HepG2 (cell line): Measurements from ENCODE around the gene KLHDC4.

ENCODE experiments used
- BRF2 ChIP-seq: sonication (generic); formaldehyde crosslinking; IDR thresholded peaks from 2 replicates; pipeline ENCODE4 v1.8.1; 2022; ENCODE audit warnings: mild to moderate bottlenecking, missing genetic modification reagents
- CREB3 ChIP-seq: sonication (generic); formaldehyde crosslinking; IDR thresholded peaks from 2 replicates; pipeline ENCODE4 v1.5.0; 2020; ENCODE audit warnings: missing genetic modification reagents
- CTCF ChIP-seq: sonication (generic); formaldehyde crosslinking; IDR thresholded peaks from 2 replicates; pipeline ENCODE4 v1.5.0; 2020; ENCODE audit warnings: mild to moderate bottlenecking, missing genetic modification reagents, moderate library complexity
- ETS1 ChIP-seq: sonication (generic); formaldehyde crosslinking; IDR thresholded peaks from 2 replicates; pipeline ENCODE4 v1.4.0; 2020; ENCODE audit warnings: missing genetic modification reagents
- MYC ChIP-seq: sonication (generic); formaldehyde crosslinking; IDR thresholded peaks from 2 replicates; pipeline ENCODE4 v1.9.0; 2021; ENCODE audit warnings: missing genetic modification reagents, borderline replicate concordance
- ZMYM3 ChIP-seq: sonication (generic); formaldehyde crosslinking; IDR thresholded peaks from 2 replicates; pipeline ENCODE4 v1.5.1; 2020; ENCODE audit warnings: mild to moderate bottlenecking, missing genetic modification reagents
- ZNF883 ChIP-seq: sonication (generic); formaldehyde crosslinking; IDR thresholded peaks from 2 replicates; pipeline ENCODE4 v1.5.1; 2020; ENCODE audit warnings: mild to moderate bottlenecking, missing genetic modification reagents; ENCODE audit errors: not compliant biosample characterization

- no peak for TF ChIP-seq MYC (CRISPR knock-in tag)
- no peak for TF ChIP-seq CTCF (CRISPR knock-in tag)
- TF ChIP-seq ZMYM3 (CRISPR knock-in tag): no peak
- TF ChIP-seq BRF2 (CRISPR knock-in tag): no peak
- no peak for TF ChIP-seq ETS1 (CRISPR knock-in tag)
- no peak for TF ChIP-seq ZNF883 (CRISPR knock-in tag)
- TF ChIP-seq CREB3 (CRISPR knock-in tag): no peak
Observed at GRCh38 chr16:87725596-87726235, 40.1 kb downstream of the KLHDC4 start.
